ENCODE results near the gene CYP4F11.

- TF ChIP-seq POLR2A (IDR thresholded peaks at IDR 0.05) = no peak
- TF ChIP-seq CTCF (IDR thresholded peaks at IDR 0.05) = no peak
Measured at GRCh38 chr19:15935167-15935702, 906 bp upstream of the CYP4F11 start.
